GM12874 (cell line): ENCODE measurements around the gene PUSL1.

ENCODE experiments used
- TF ChIP-seq, protein P1 (sequence below): IDR thresholded peaks from 2 replicates; pipeline ENCODE4 v1.5.1; 2011; ENCODE audit warnings: low read depth, mild to moderate bottlenecking, control low read depth, low read length, moderate library complexity; ENCODE audit not compliant: insufficient read depth

Gene PUSL1, protein sequence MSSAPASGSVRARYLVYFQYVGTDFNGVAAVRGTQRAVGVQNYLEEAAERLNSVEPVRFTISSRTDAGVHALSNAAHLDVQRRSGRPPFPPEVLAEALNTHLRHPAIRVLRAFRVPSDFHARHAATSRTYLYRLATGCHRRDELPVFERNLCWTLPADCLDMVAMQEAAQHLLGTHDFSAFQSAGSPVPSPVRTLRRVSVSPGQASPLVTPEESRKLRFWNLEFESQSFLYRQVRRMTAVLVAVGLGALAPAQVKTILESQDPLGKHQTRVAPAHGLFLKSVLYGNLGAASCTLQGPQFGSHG

DNA sequence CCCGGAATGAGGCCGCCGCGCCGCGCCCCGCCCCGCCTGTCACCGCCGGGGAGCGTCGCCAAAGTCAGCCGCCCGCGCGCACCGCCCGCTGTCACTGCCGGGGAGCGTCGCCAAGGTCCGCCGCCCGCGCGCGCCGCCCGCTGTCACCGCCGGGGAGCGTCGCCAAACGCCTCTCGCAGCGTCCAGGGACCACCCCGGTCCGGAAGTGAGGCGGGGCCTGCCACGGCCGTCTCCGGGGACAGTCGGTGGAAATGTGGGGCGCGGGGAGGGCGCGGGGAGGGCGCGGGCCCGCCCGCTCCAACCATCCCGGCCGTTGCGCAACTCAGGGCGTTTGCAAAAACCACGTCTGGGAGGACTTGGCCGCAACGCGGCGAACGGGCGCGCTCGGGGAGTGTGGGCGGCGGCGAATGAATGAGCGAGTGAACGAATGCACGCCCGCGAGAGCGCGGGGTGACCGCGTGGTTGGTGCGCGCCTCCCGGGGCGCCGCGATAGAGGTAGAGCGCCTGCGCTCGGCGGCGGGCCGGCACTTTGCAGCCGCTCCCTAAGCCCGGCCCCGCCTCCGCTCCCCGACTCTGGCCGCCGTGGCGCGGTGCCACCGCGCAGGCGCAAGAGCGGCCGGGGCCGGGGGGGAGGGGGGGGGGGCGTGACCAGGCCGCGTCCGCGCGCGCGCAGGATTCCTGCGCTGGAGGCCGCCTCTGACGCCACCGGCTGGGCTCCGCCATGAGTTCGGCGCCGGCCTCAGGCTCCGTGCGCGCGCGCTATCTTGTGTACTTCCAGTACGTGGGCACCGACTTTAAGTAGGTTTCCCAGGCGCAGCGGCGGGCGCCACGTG is at the start of gene PUSL1, which contains the start of gene ACAP3:
Gene PUSL1 (plus strand): TSS at position 675 of the 833 bp plus-strand sequence. CDS start 47 bp downstream, at position 722.
Gene ACAP3 (minus strand): TSS at position 8 of the 833 bp plus-strand sequence. CDS start 115 bp downstream, outside the sequence.
- TF ChIP-seq, protein P1, sequence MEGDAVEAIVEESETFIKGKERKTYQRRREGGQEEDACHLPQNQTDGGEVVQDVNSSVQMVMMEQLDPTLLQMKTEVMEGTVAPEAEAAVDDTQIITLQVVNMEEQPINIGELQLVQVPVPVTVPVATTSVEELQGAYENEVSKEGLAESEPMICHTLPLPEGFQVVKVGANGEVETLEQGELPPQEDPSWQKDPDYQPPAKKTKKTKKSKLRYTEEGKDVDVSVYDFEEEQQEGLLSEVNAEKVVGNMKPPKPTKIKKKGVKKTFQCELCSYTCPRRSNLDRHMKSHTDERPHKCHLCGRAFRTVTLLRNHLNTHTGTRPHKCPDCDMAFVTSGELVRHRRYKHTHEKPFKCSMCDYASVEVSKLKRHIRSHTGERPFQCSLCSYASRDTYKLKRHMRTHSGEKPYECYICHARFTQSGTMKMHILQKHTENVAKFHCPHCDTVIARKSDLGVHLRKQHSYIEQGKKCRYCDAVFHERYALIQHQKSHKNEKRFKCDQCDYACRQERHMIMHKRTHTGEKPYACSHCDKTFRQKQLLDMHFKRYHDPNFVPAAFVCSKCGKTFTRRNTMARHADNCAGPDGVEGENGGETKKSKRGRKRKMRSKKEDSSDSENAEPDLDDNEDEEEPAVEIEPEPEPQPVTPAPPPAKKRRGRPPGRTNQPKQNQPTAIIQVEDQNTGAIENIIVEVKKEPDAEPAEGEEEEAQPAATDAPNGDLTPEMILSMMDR = no peak

DNA sequence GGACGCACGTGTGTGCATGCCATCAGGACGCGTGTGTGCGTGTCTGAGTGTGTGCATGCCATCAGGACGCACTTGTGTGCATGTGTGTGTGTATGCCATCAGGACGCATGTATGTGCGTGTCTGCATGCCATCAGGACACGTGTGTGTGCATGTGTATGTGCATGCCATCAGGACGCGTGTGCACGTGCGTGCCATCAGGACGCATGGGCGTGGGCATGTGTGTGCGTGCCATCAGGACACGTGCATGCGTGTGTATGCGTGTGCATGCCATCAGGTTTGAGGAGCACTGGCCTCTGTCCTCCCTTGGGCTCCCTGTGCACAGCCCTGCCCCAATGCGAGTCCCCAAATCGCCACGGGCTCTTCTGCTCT is 49.3 kb upstream of the PUSL1 start:
- TF ChIP-seq, protein P1 = no peak

DNA sequence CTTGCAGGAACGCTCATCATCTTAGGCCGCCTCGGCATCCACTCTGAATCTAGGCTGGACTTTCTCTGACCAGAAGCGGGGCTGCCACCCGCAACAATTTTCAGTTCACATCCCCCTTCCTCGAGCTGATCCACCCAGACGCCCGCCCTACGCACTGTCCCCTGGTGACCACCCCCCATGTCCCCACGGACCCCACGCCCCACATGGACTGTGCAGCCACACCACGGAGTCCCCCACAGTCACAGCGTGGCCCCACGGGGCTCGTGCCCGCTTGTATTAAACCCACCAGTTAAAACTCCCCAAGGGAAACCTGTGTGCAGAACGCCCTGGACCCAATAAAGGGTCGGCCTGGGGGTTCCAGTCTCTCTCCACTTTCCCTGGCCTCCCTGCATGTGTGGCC is 48.9 kb upstream of the PUSL1 start:
- TF ChIP-seq, protein P1 = no peak

DNA sequence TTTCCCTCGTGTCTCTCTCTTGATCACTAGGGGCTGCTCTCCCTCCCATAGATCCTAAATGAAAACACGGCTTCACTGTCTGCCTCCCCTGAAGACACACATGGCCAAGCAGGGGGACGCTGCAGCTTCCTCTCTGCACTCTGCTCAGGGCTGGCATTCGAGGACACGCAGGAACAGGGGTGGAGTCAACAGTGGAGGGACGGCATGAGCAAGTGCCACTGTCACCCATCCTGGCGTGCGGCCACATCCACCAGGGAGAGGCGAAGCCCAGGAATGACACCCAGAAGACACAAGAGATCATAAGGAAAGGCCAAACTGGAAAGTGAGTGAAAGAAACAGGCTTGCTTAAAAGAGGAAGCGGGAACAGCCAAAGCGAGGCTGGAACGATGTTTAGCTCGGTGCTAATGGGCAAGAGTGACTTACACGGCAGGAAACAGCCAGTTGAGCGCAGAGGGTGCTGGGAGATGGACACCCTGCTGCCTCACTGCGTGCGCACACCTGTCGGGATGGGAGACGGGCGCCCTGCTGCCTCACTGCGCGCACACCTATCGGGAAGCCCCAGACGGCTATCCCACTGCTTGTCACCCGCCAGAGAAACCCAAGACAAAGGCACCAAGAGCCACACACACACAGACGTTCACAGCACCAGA is 48.3 kb upstream of the PUSL1 start:
- TF ChIP-seq, protein P1 = no peak

DNA sequence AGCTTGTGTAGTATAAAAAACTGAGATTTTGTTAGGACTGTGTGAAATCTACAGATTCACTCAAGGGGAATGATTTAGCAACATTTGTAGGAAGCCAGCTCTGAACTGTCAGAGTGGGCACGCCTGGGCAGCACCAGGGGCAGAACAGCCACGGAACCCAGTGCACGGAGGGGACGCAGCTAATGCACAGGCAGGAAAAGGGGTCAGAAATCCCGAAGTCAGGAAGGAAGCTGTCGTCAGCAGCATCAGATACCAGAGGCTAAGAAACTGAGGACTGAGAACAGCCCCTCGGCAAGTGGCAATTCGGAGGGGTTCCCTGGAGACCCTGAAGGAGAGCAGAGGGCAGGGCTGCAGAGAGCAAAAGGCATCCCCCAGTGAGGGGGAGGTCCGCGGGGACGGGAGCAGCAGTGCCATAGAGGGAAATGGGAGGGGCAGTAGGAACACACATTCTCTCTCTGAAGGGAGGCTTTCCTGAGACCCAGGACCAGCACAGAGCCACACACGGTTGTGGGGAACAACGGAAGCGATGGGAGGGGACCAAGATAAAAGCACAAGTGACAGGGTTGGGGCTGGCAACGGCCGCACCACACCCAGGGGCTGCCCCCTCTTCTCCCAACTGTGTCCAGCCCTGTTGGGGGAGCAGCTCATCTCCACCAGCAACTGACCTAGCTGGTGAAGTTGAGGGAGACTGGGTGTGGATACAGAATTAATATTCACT is 47.4 kb upstream of the PUSL1 start:
- TF ChIP-seq, protein P1 = no peak

DNA sequence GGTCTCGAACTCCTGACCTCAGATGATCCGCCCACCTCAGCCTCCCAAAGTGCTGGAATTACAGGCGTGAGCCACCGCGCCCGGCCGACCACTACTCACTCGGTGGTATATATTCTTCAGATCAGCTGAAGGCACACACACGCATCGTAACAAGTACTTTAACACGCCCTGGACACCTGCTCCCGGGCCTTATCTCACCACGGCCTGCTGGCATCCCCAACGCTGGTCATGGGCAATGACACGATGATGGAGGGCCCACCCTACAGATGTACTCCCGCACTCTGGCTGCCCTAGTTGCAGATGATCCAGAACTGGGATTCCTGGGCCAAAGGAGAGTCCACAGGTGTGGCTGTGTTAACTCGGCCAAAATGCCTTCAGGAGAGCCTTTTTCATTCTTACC is 46.3 kb upstream of the PUSL1 start:
- TF ChIP-seq, protein P1 = no peak
